Epithelial cell of proximal tubule (primary cell): ENCODE measurements around the gene HLA-DPB1. TPM values are rescaled to one million over a fixed set of nuclear protein-coding genes. Genes with fewer than 3 reads are reported as not detected.

Source experiments
- DNase-seq: peaks from one replicate; pipeline ENCODE4 v3.0.0-alpha.2; 2011; ENCODE audit warnings: low read depth
- H3K4me3 ChIP-seq: 2 replicates; pipeline ENCODE4 v1.5.1; 2011; ENCODE audit warnings: low read depth, mild to moderate bottlenecking, low read length
- total RNA-seq: library from RNA; depleted of rRNA; stranded (reverse); fragments of >200 nt; gene quantifications from 2 replicates; pipeline ENCODE4 v1.2.3, GENCODE V29; 2015
- TF ChIP-seq, protein P1 (sequence below): conservative IDR thresholded peaks from 2 replicates; pipeline ENCODE4 v1.5.1; 2012; ENCODE audit warnings: low read depth, mild to moderate bottlenecking, low read length

HLA-DPB1 gene
- total RNA-seq, 1 donor from 2014 or later, result 52.3 TPM

DNA sequence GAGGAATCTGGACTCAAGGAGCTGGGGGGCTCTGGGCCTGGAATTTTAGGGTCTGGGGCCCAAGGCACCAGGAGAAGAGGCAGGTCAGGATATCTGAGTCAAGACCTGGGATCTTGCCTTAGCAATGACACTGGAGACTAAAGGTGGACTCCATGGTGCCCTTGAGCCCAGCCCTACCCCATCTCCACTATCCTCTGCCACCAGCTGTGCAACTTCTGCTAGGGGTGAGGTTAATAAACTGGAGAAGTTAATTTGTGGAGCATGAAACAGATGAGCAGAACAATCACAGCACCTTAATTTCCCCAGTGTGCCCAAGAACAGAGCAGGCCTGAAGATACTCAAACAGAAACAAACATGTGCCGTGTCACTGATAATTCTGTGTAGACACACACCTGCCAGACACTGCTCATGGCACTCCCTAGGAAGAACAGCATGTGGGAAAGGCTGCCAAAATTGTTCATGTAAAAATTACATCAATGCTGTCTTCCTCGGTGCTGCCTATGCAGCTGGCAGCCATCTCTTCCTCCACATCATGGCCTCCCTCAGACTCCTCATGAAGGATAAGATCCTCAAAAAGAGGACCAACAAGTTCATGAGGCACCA is 3.2 kb downstream of the HLA-DPB1 start:
- no peak overlapping the region for H3K4me3 ChIP-seq
- TF ChIP-seq, protein P1, sequence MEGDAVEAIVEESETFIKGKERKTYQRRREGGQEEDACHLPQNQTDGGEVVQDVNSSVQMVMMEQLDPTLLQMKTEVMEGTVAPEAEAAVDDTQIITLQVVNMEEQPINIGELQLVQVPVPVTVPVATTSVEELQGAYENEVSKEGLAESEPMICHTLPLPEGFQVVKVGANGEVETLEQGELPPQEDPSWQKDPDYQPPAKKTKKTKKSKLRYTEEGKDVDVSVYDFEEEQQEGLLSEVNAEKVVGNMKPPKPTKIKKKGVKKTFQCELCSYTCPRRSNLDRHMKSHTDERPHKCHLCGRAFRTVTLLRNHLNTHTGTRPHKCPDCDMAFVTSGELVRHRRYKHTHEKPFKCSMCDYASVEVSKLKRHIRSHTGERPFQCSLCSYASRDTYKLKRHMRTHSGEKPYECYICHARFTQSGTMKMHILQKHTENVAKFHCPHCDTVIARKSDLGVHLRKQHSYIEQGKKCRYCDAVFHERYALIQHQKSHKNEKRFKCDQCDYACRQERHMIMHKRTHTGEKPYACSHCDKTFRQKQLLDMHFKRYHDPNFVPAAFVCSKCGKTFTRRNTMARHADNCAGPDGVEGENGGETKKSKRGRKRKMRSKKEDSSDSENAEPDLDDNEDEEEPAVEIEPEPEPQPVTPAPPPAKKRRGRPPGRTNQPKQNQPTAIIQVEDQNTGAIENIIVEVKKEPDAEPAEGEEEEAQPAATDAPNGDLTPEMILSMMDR, result no peak
- DNase-seq, result no peak

DNA sequence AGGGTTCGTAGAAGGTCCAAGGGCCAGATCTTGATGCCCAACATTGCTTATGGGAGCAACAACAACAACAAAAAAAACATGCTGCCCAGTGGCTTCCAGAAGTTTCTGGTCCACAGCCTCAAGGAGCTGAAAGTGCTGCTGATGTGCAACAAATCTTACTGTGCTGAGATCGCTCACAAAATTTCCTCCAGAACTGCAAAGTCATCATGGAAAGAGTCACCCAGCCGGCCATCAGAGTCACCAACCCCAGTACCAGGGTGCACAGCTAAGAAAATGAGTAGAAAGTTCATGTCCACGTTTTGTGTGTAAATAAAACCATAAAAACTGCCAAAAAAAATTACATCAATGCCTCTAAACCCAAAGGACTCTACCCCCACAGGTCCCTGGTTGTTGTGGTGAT is 3.8 kb downstream of the HLA-DPB1 start:
- no peak for DNase-seq
- no peak overlapping the region for H3K4me3 ChIP-seq
- TF ChIP-seq, protein P1, result no peak

DNA sequence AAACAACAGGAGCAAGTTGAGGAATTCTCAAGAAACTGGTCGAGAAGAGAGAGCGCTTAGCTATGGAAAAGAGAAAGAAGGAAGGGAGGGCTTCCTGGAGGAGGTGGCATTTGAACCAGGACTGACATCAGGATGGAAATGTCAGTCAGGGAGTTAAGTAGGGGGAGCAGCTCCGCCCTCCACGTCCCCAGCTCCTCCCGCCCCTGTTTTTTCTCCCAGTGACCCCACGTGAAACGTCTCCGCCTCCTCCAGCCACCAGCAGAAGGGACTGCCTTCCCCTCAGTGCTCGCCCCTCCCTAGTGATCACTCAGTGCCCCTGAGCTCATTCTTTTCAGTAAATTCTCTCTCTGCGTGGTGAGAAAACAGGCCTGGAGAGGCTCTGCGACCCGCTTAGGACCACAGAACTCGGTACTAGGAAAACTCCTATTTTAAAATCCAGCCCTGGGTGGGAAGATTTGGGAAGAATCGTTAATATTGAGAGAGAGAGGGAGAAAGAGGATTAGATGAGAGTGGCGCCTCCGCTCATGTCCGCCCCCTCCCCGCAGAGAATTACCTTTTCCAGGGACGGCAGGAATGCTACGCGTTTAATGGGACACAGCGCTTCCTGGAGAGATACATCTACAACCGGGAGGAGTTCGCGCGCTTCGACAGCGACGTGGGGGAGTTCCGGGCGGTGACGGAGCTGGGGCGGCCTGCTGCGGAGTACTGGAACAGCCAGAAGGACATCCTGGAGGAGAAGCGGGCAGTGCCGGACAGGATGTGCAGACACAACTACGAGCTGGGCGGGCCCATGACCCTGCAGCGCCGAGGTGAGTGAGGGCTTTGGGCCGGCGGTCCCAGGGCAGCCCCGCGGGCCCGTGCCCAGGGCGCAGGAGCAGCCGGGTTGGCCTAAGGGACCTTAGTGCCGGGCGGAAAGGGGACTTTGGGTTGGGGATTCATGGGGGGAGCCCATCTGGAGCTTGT is 4.6 kb downstream of the HLA-DPB1 start:
- TF ChIP-seq, protein P1, result no peak
- H3K4me3 ChIP-seq, result peak overlapping the region; percentile 55
- DNase-seq, result no peak

DNA sequence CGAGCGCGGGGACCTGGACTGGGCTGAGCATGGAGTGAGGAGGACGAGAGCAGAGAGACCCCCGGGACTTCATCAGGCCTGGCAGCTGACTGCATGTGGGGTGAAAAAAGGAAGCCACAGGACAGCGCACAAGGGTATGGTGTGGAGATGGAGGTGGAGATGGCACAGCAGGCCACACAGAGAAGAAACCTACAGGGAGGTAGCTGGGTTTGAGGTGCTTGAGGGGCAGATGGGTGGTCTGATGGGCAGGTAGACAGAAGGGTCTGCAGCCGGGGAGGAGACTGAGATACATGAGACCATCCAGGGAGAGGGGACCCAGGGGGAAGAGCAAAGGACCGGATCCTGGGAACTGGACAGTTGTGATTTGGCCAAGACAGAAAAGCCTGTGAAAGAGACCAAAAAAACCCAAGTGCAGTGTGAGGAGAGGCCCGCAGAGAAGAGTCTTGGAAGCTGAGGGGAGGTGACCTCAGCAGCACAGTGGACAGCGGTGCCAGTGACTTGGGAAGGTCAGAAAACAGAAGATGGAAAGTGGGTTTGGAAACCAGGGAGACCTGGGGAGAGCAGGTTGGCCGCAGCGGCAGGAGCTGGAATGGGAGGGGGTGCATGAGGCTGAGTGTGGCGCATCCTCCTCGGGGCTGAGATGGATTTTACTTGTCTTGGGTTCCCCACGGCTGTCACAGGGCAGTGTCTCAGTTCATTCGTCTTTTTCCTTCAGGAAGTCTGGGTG is 5.5 kb downstream of the HLA-DPB1 start:
- peak overlapping the region; percentile 55 for H3K4me3 ChIP-seq
- DNase-seq, result no peak
- TF ChIP-seq, protein P1, result no peak

DNA sequence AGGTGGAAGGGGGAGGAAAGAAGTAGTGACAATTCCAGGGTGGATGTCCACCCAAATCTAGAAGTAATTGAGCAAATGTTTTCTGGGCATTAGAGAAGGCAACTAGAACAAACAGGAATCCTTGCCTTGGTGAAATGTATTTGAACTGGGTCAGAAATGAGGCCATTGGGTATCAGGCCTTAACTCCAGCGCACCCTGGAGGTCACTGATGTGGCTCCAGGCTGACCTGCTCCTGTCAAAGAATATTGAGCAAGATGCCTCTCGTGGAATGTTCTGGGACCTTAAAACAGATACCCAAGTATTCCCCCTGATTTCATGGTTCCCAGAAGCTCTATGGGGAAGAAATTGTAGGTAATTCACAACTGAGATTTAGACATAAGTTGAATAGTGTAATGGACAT is 6.9 kb downstream of the HLA-DPB1 start:
- TF ChIP-seq, protein P1, result peak; percentile 68
- no peak for DNase-seq
- H3K4me3 ChIP-seq, result no peak overlapping the region

DNA sequence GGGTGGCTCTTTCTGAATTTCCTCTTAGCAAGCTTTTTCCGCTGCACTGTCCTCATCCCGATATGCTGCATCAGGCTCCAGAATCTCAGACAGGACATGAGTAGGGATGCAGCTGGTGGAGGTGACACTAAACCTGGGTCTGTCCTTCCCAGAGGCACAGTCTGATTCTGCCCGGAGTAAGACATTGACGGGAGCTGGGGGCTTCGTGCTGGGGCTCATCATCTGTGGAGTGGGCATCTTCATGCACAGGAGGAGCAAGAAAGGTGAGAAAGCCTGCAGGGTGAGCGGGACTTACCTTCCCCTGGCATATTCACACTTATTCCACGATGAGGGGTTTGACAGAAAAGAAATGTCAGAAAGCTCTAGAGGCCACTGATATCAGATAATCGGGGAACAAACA is 9.8 kb downstream of the HLA-DPB1 start:
- H3K4me3 ChIP-seq, result no peak overlapping the region
- no peak for DNase-seq
- TF ChIP-seq, protein P1, result no peak
